Caco-2 (cell line): ENCODE data around the gene FAM135A. TPM values are rescaled to one million over a fixed set of nuclear protein-coding genes. Genes with fewer than 3 reads are reported as not detected.

ENCODE experiments used
- BruUV-seq: library from RNA; stranded (reverse); fragments of 400-500 nt; replicated peaks from 2 replicates; lab custom pipeline; 2021; lab: Mats Ljungman, UMichigan
- CTCF ChIA-PET: fragments of 300-600 bp; sonication (Branson Sonifier 250); formaldehyde crosslinking; loops from one replicate; lab custom pipeline; 2022; ENCODE audit warnings: antibody characterized with exemption; lab: Charles Lee
- POLR2A ChIA-PET: fragments of 300-600 bp; sonication (Branson Sonifier 250); formaldehyde crosslinking; loops from one replicate; lab custom pipeline; 2022; ENCODE audit warnings: antibody characterized with exemption; lab: Charles Lee
- DNase-seq, 2 experiments: peaks; one replicate each; pipeline versions ENCODE4 v3.0.0 to v3.0.0-alpha.2; 2020 to 2022
- H3K27me3 ChIP-seq: replicated peaks from 2 replicates; pipeline ENCODE4 v1.6.0; 2011; ENCODE audit warnings: low read length; ENCODE audit not compliant: control insufficient read depth, insufficient read depth
- H3K36me3 ChIP-seq: 2 replicates; pipeline ENCODE4 v1.5.1; 2011; ENCODE audit warnings: low read length; ENCODE audit not compliant: control insufficient read depth, insufficient read depth
- H3K4me1 ChIP-seq: fragments of 250-450 bp; sonication (Bioruptor Pico); 2 replicates; pipeline ENCODE4 v1.5.1; 2020; ENCODE audit warnings: mild to moderate bottlenecking
- H3K4me3 ChIP-seq: 2 replicates; pipeline ENCODE4 v1.5.1; 2011; ENCODE audit warnings: low read depth, mild to moderate bottlenecking, control low read depth, low read length
- H3K9me3 ChIP-seq: fragments of 250-450 bp; sonication (Bioruptor Pico); 2 replicates; pipeline ENCODE4 v1.5.1; 2020; ENCODE audit warnings: mild to moderate bottlenecking, moderate library complexity
- H3K27ac Mint-ChIP-seq: one replicate; pipeline ENCODE4 v1.8.0; 2022; ENCODE audit warnings: mixed read lengths; ENCODE audit not compliant: unreplicated experiment
- H3K27me3 Mint-ChIP-seq: one replicate; pipeline ENCODE4 v1.8.0; 2022; ENCODE audit warnings: mixed read lengths; ENCODE audit not compliant: insufficient read depth, unreplicated experiment
- H3K36me3 Mint-ChIP-seq: one replicate; pipeline ENCODE4 v1.8.0; 2022; ENCODE audit warnings: mild to moderate bottlenecking, mixed read lengths; ENCODE audit not compliant: insufficient read depth, unreplicated experiment
- H3K4me1 Mint-ChIP-seq: one replicate; pipeline ENCODE4 v1.8.0; 2022; ENCODE audit warnings: low read depth, mixed read lengths; ENCODE audit not compliant: unreplicated experiment
- H3K4me3 Mint-ChIP-seq: one replicate; pipeline ENCODE4 v1.8.0; 2022; ENCODE audit warnings: mild to moderate bottlenecking, moderate library complexity, mixed read lengths; ENCODE audit not compliant: unreplicated experiment
- H3K9me3 Mint-ChIP-seq: one replicate; pipeline ENCODE4 v1.8.0; 2022; ENCODE audit warnings: mixed read lengths; ENCODE audit not compliant: unreplicated experiment
- CTCF ChIP-seq, 2 experiments: fragments of 200-600 bp in 1 of 2; IDR thresholded peaks; 1 replicate in 1 of 2; 2 replicates in 1 of 2; pipeline versions ENCODE4 v1.5.1 to v1.8.0; 2011 to 2022; ENCODE audit warnings: antibody characterized with exemption in 1 of 2, control low read depth in 1 of 2, inconsistent platforms in 1 of 2, low read depth in 1 of 2, low read length in 1 of 2, mild to moderate bottlenecking in 1 of 2, moderate library complexity in 1 of 2; ENCODE audit not compliant: insufficient read depth in 1 of 2, severe bottlenecking in 1 of 2, unreplicated experiment in 1 of 2
- intact Hi-C: fragments of 100-400 bp; cut with micrococcal nuclease; formaldehyde crosslinking; loops from one replicate; pipeline ENCODE4 v1.10.0; 2022; ENCODE audit not compliant: unreplicated experiment
- total RNA-seq: library from RNA; stranded (reverse); gene quantifications from 2 replicates; pipeline ENCODE4 v1.2.3, GENCODE V29; 2022

Gene FAM135A
- total RNA-seq, 1 experiment from 2014 or later, result 18.7 TPM

GRCh38 chr6:70380771-70381416 lies 32.4 kb upstream of the FAM135A start:
- Mint-ChIP-seq H3K27me3 (no peaks in the 10 kb centered on the region), H3K36me3 (no peaks in the 10 kb centered on the region), H3K4me1 (no peaks in the 10 kb centered on the region), H3K4me3 (no peak overlapping the region), H3K27ac (no peak overlapping the region), H3K9me3 (no peaks in the 10 kb centered on the region)
- BruUV-seq, result no TSS peak
- no peaks in the 10 kb centered on the region for H3K36me3 ChIP-seq
- ChIA-PET CTCF (interaction anchor here (0.7 kb wide), 1 partner anchor 127 kb away, joined by 4 read pairs; no protein-coding TSS in a partner anchor), POLR2A (no interaction called here)
- DNase-seq, result no peak
- no peaks in the 10 kb centered on the region; the same call in 1 of the 2 replicates for H3K9me3 ChIP-seq
- intact Hi-C loops, result no loop called here
- no peak overlapping the region for H3K4me3 ChIP-seq
- H3K27me3 ChIP-seq, result no peaks in the 10 kb centered on the region
- peaks cover 4% of the 10 kb centered on the region for H3K4me1 ChIP-seq
- TF ChIP-seq CTCF (IDR thresholded peaks at IDR 0.05; ENCODE audit: insufficient read depth in 1 of 2, low read depth in 1 of 2, low read length in 1 of 2, severe bottlenecking in 1 of 2, unreplicated experiment in 1 of 2), result no peak

GRCh38 chr6:70381417-70381782 lies 31.9 kb upstream of the FAM135A start:
- ChIA-PET POLR2A (no interaction called here), CTCF (interaction anchor here (0.7 kb wide), 1 partner anchor 126 kb away, joined by 4 read pairs; no protein-coding TSS in a partner anchor)
- no peak for TF ChIP-seq CTCF (IDR thresholded peaks at IDR 0.05; ENCODE audit: insufficient read depth in 1 of 2, low read depth in 1 of 2, low read length in 1 of 2, severe bottlenecking in 1 of 2, unreplicated experiment in 1 of 2)
- Histone ChIP-seq H3K4me1 (peaks cover 4% of the 10 kb centered on the region), H3K4me3 (no peak overlapping the region), H3K9me3 (no peaks in the 10 kb centered on the region; the same call in 1 of the 2 replicates), H3K36me3 (no peaks in the 10 kb centered on the region), H3K27me3 (no peaks in the 10 kb centered on the region)
- Mint-ChIP-seq H3K4me3 (no peak overlapping the region), H3K36me3 (no peaks in the 10 kb centered on the region), H3K27ac (no peak overlapping the region), H3K4me1 (no peaks in the 10 kb centered on the region), H3K27me3 (no peaks in the 10 kb centered on the region), H3K9me3 (no peaks in the 10 kb centered on the region)
- DNase-seq, result no peak
- intact Hi-C loops, result no loop called here
- BruUV-seq, result no TSS peak

- BruUV-seq, result no TSS peak
- intact Hi-C loops, result no loop called here
- Mint-ChIP-seq H3K27me3 (no peaks in the 10 kb centered on the region), H3K36me3 (no peaks in the 10 kb centered on the region), H3K4me1 (no peaks in the 10 kb centered on the region), H3K4me3 (no peak overlapping the region), H3K27ac (no peak overlapping the region), H3K9me3 (no peaks in the 10 kb centered on the region)
- no peak for TF ChIP-seq CTCF (IDR thresholded peaks at IDR 0.05; ENCODE audit: insufficient read depth in 1 of 2, low read depth in 1 of 2, low read length in 1 of 2, severe bottlenecking in 1 of 2, unreplicated experiment in 1 of 2)
- H3K27me3 ChIP-seq, result no peaks in the 10 kb centered on the region
- 0 out of 2 replicates have a peak, but pooled peaks cover under 1% of the 10 kb centered on the region for H3K4me1 ChIP-seq
- no peaks in the 10 kb centered on the region for H3K36me3 ChIP-seq
- H3K9me3 ChIP-seq, result no peaks in the 10 kb centered on the region; the same call in 1 of the 2 replicates
- POLR2A ChIA-PET, result no interaction called here
- DNase-seq, result no peak
- CTCF ChIA-PET, result no interaction called here
- H3K4me3 ChIP-seq, result no peak overlapping the region
Measured at GRCh38 chr6:70385901-70386300, 27.4 kb upstream of the FAM135A start.
